GM21529 (cell line): ENCODE results near the gene STPG1.
"Not testable (repeated sequence)": the region's sequence is repeated elsewhere in the genome, so short reads cannot be mapped to it uniquely, and the experiment has no call there.

Experiments used
- ATAC-seq: cut with Tn5 transposase; IDR thresholded peaks from one replicate; pipeline ENCODE4 v1.9.1; 2021; ENCODE audit not compliant: unreplicated experiment

STPG1 gene

GRCh38 chr1:24413350-24414163 is at the start of gene STPG1:
STPG1 (minus strand) TSS chr1:24413782; CDS start chr1:24401388, 12,394 bp downstream.
- peak; percentile 35 for ATAC-seq

- not testable (repeated sequence) for ATAC-seq
Observed at GRCh38 chr1:24462128-24462527, 48.5 kb upstream of the STPG1 start.

- no peak for ATAC-seq
Observed at GRCh38 chr1:24459551-24460266, 46.1 kb upstream of the STPG1 start.

GRCh38 chr1:24457866-24458265 is 44.3 kb upstream of the STPG1 start:
- no peak for ATAC-seq

- no peak for ATAC-seq
Observed at GRCh38 chr1:24455272-24455671, 41.7 kb upstream of the STPG1 start.

GRCh38 chr1:24454673-24455072 is 41.1 kb upstream of the STPG1 start:
- no peak for ATAC-seq

- no peak for ATAC-seq
Observed at GRCh38 chr1:24452922-24453485, 39.4 kb upstream of the STPG1 start.

GRCh38 chr1:24451746-24452145 is 38.2 kb upstream of the STPG1 start:
- no peak for ATAC-seq

- ATAC-seq = no peak
Observed at GRCh38 chr1:24450857-24451397, 37.3 kb upstream of the STPG1 start.

GRCh38 chr1:24450316-24450715 is 36.7 kb upstream of the STPG1 start:
- ATAC-seq = no peak

- not testable (repeated sequence) for ATAC-seq
Observed at GRCh38 chr1:24446446-24446845, 32.9 kb upstream of the STPG1 start.

- ATAC-seq = no peak
Observed at GRCh38 chr1:24443241-24443656, 29.7 kb upstream of the STPG1 start.

GRCh38 chr1:24442764-24443163 is 29.2 kb upstream of the STPG1 start:
- no peak for ATAC-seq

- ATAC-seq = no peak
Observed at GRCh38 chr1:24441996-24442668, 28.6 kb upstream of the STPG1 start.

GRCh38 chr1:24441480-24441879 is 27.9 kb upstream of the STPG1 start:
- ATAC-seq = no peak

GRCh38 chr1:24440436-24440835 is 26.9 kb upstream of the STPG1 start:
- ATAC-seq = no peak

- no peak for ATAC-seq
Observed at GRCh38 chr1:24438423-24438901, 24.9 kb upstream of the STPG1 start.

GRCh38 chr1:24437631-24438396 is 24.2 kb upstream of the STPG1 start:
- ATAC-seq = no peak

GRCh38 chr1:24435782-24436365 is 22.3 kb upstream of the STPG1 start:
- no peak for ATAC-seq

GRCh38 chr1:24427545-24427862 is 13.9 kb upstream of the STPG1 start:
- no peak for ATAC-seq
